GM23248 (cell line): ENCODE measurements around the gene MUC2.

ENCODE experiments used
- EZH2 ChIP-seq: fragments of 200-600 bp; sonication (generic); IDR thresholded peaks from 2 replicates; pipeline ENCODE4 v1.6.1; 2018; ENCODE audit warnings: antibody characterized with exemption, mild to moderate bottlenecking; ENCODE audit not compliant: insufficient read depth, poor library complexity, severe bottlenecking
- EZH2phosphoT487 ChIP-seq: fragments of 200-600 bp; sonication (generic); IDR thresholded peaks from 2 replicates; pipeline ENCODE4 v1.6.1; 2018; ENCODE audit warnings: antibody characterized with exemption, moderate library complexity, mild to moderate bottlenecking, low read depth; ENCODE audit not compliant: insufficient read depth

GRCh38 chr11:1027483-1028290 is 47.0 kb upstream of the MUC2 start:
- no peak for TF ChIP-seq EZH2phosphoT487
- TF ChIP-seq EZH2 = no peak
